Keratinocyte (primary cell): ENCODE results near the gene WASHC4. TPM values are rescaled to one million over a fixed set of nuclear protein-coding genes. Genes with fewer than 3 reads are reported as not detected.

Experiments
- DNase-seq: peaks from one replicate; pipeline ENCODE4 v3.0.0-alpha.2; 2011; ENCODE audit warnings: low read depth, missing footprints, low spot score
- FAIRE-seq: peaks from 2 replicates; lab custom pipeline; 2011; peaks lifted over from hg19 to GRCh38; lab: Jason Lieb, UNC
- H2AFZ ChIP-seq: 2 replicates; pipeline ENCODE4 v1.6.0; 2012; ENCODE audit warnings: low read length, control low read depth, inconsistent platforms; ENCODE audit not compliant: control insufficient read depth
- H3K27ac ChIP-seq: 2 replicates; pipeline ENCODE4 v1.5.1; 2011; ENCODE audit warnings: low read length; ENCODE audit not compliant: control insufficient read depth, insufficient read depth
- H3K27me3 ChIP-seq: 3 replicates; pipeline ENCODE4 v1.6.0; 2011; ENCODE audit warnings: low read length; ENCODE audit not compliant: control insufficient read depth, insufficient read depth; ENCODE audit errors: extremely low read depth
- H3K36me3 ChIP-seq, 2 experiments: 2 replicates in 1 of 2; 3 replicates in 1 of 2; pipeline ENCODE4 v1.5.1; 2011; ENCODE audit warnings: low read length in 2 of 2, mild to moderate bottlenecking in 1 of 2; ENCODE audit not compliant: control insufficient read depth in 2 of 2, insufficient read depth in 2 of 2; ENCODE audit errors: extremely low read depth in 1 of 2
- H3K4me1 ChIP-seq: 3 replicates; pipeline ENCODE4 v1.5.1; 2011; ENCODE audit warnings: low read length; ENCODE audit not compliant: control insufficient read depth, insufficient read depth; ENCODE audit errors: extremely low read depth
- H3K4me2 ChIP-seq: 3 replicates; pipeline ENCODE4 v1.6.0; 2011; ENCODE audit warnings: low read depth, low read length; ENCODE audit not compliant: control insufficient read depth, insufficient read depth; ENCODE audit errors: extremely low read depth
- H3K4me3 ChIP-seq, 3 experiments: fragments of 200-600 bp in 1 of 3; sonication (generic) in 1 of 3; 2 replicates in 2 of 3; 3 replicates in 1 of 3; pipeline ENCODE4 v1.5.1; 2011 to 2016; ENCODE audit warnings: low read length in 3 of 3, mild to moderate bottlenecking in 3 of 3, control low read depth in 2 of 3, inconsistent platforms in 1 of 3, low read depth in 1 of 3, mixed read lengths in 1 of 3, mixed run types in 1 of 3, moderate library complexity in 1 of 3; ENCODE audit not compliant: control insufficient read depth in 2 of 3, insufficient read depth in 2 of 3; ENCODE audit errors: extremely low read depth in 1 of 3
- H3K79me2 ChIP-seq: 2 replicates; pipeline ENCODE4 v1.6.0; 2012; ENCODE audit warnings: low read length; ENCODE audit not compliant: control insufficient read depth, insufficient read depth
- H3K9ac ChIP-seq: 3 replicates; pipeline ENCODE4 v1.6.0; 2011; ENCODE audit warnings: low read length; ENCODE audit not compliant: control insufficient read depth, insufficient read depth; ENCODE audit errors: extremely low read depth
- H3K9me1 ChIP-seq: 3 replicates; pipeline ENCODE4 v1.6.0; 2011; ENCODE audit warnings: low read length; ENCODE audit not compliant: control insufficient read depth, insufficient read depth; ENCODE audit errors: extremely low read depth
- H3K9me3 ChIP-seq: 2 replicates; pipeline ENCODE4 v1.5.1; 2012; ENCODE audit warnings: low read depth, low read length; ENCODE audit not compliant: control insufficient read depth
- H4K20me1 ChIP-seq: 3 replicates; pipeline ENCODE4 v1.6.0; 2011; ENCODE audit warnings: low read length; ENCODE audit not compliant: control insufficient read depth, insufficient read depth; ENCODE audit errors: extremely low read depth
- EZH2 ChIP-seq: IDR thresholded peaks from one replicate; pipeline ENCODE4 v1.6.1; 2012; ENCODE audit warnings: inconsistent platforms, mild to moderate bottlenecking, low read length, moderate library complexity
- dilution Hi-C: fragments of 300-500 bp; cut with MboI; formaldehyde crosslinking; loops from one replicate; pipeline ENCODE4 v1.7.0; 2020; ENCODE audit warnings: low sequenced_read_pairs; ENCODE audit not compliant: extremely low pct_ligation_motif_present
- polyA plus RNA-seq, 5 experiments: library from polyadenylated mRNA; depleted of rRNA in 3 of 5; stranded (reverse) in 3 of 5; stranded (forward) in 1 of 5; unstranded in 1 of 5; fragments of >200 nt; gene quantifications; 1 replicate in 1 of 5; 2 replicates in 3 of 5; 3 replicates in 1 of 5; pipeline versions ENCODE4 v1.2.1 to v1.2.3, GENCODE V29; 2011 to 2012; ENCODE audit warnings: missing spikeins in 2 of 5, low read depth in 1 of 5, low replicate concordance in 1 of 5
- TF ChIP-seq, protein P1 (sequence below), 3 experiments: IDR thresholded peaks in 1 of 3; conservative IDR thresholded peaks in 1 of 3; optimal IDR thresholded peaks in 1 of 3; 2 replicates in 2 of 3; 3 replicates in 1 of 3; pipeline versions ENCODE3 to v1.5.1; 2011; ENCODE audit warnings: low read length in 3 of 3, mild to moderate bottlenecking in 3 of 3, moderate library complexity in 2 of 3, control low read depth in 1 of 3, inconsistent platforms in 1 of 3; ENCODE audit not compliant: insufficient read depth in 2 of 3; ENCODE audit errors: extremely low read depth in 1 of 3

The WASHC4 gene
- polyA plus RNA-seq, 1 donor (not counting 4 experiments of a cell fraction or from before 2014, with no cell fraction given), result 58.1 TPM

DNA sequence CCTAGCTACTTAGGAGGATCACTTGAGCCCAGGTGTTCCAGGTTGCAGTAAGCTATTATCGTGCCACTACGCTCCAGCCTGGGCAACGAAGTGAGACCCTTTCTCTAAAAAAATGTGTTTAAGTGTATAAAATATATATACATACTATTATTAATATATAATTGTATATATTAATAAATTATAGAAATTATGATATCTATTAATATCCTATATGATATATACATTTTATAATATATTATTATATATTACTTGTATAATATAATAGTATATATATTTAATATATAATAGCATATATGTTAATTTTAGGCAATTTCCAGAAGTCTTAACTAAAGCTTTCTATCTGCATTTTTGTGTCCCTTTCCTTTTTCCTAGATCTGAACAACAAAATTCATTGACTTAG is 35.5 kb upstream of the WASHC4 start:
- H3K27ac ChIP-seq, result no peak overlapping the region
- FAIRE-seq, result no peak
- TF ChIP-seq EZH2, result no peak
- TF ChIP-seq, protein P1, sequence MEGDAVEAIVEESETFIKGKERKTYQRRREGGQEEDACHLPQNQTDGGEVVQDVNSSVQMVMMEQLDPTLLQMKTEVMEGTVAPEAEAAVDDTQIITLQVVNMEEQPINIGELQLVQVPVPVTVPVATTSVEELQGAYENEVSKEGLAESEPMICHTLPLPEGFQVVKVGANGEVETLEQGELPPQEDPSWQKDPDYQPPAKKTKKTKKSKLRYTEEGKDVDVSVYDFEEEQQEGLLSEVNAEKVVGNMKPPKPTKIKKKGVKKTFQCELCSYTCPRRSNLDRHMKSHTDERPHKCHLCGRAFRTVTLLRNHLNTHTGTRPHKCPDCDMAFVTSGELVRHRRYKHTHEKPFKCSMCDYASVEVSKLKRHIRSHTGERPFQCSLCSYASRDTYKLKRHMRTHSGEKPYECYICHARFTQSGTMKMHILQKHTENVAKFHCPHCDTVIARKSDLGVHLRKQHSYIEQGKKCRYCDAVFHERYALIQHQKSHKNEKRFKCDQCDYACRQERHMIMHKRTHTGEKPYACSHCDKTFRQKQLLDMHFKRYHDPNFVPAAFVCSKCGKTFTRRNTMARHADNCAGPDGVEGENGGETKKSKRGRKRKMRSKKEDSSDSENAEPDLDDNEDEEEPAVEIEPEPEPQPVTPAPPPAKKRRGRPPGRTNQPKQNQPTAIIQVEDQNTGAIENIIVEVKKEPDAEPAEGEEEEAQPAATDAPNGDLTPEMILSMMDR (optimal IDR thresholded peaks at IDR 0.05 in 1 of 3, IDR thresholded peaks at IDR 0.05 in 1 of 3, conservative IDR thresholded peaks at IDR 0.05 in 1 of 3; ENCODE audit: extremely low read depth in 1 of 3, insufficient read depth in 2 of 3, low read length in 3 of 3), result no peak

DNA sequence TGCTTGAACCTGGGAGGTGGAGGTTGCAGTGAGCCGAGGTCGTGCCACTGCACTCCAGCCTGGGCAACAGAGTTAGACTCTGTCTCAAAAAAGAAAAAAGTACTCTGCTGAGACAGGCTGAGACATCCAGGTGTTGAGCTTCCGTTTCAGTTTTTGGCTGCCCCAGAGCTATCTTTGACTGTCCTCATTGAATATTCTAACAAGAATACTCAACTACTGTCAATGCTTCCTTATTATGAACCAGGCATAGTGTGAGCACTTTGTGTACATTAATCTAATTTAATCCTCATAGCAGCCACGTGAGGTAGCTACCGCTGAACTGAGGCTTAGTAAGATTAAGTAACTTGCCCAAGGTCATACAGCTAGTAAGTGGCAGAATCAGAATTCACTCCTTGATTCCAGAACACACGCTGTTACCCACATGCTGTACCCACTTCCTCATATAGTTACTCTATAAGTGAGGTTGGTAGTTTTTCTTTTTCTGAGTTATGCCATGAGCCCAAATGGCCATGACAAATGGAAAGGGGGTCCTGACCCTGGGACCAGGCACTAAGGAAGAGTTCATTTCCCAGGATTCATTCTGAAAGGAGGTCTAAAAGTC is 34.5 kb upstream of the WASHC4 start:
- no peak overlapping the region for H2AFZ ChIP-seq
- peak; percentile 59 for FAIRE-seq

More for the DNA sequence above, 35.5 kb upstream of the WASHC4 start:
- Histone ChIP-seq H3K27me3 (no peaks in the 10 kb centered on the region), H3K79me2 (no peaks in the 10 kb centered on the region), H4K20me1 (no peaks in the 10 kb centered on the region), H2AFZ (no peak overlapping the region), H3K9ac (no peak overlapping the region), H3K36me3 (no peaks in the 10 kb centered on the region), H3K4me3 (no peak overlapping the region), H3K9me3 (no peaks in the 10 kb centered on the region), H3K4me2 (no peak overlapping the region), H3K4me1 (no peaks in the 10 kb centered on the region), H3K9me1 (no peaks in the 10 kb centered on the region)
- no peak for DNase-seq
- dilution Hi-C loops, result no loop called here

More for the DNA sequence above, 34.5 kb upstream of the WASHC4 start:
- Histone ChIP-seq H3K4me2 (no peak overlapping the region), H3K4me1 (no peaks in the 10 kb centered on the region), H3K27me3 (no peaks in the 10 kb centered on the region), H4K20me1 (no peaks in the 10 kb centered on the region), H3K79me2 (no peaks in the 10 kb centered on the region), H3K9me1 (no peaks in the 10 kb centered on the region), H3K4me3 (no peak overlapping the region), H3K27ac (no peak overlapping the region), H3K9ac (no peak overlapping the region), H3K36me3 (no peaks in the 10 kb centered on the region), H3K9me3 (no peaks in the 10 kb centered on the region)
- no peak for TF ChIP-seq EZH2
- TF ChIP-seq, protein P1 (optimal IDR thresholded peaks at IDR 0.05 in 1 of 3, IDR thresholded peaks at IDR 0.05 in 1 of 3, conservative IDR thresholded peaks at IDR 0.05 in 1 of 3; ENCODE audit: extremely low read depth in 1 of 3, insufficient read depth in 2 of 3, low read length in 3 of 3), result no peak
- DNase-seq, result no peak
- dilution Hi-C loops, result no loop called here
